Limb (tissue), 2 donors: ENCODE results near the gene ZMYND11.
"Not testable (repeated sequence)": the region's sequence is repeated elsewhere in the genome, so short reads cannot be mapped to it uniquely, and the experiment has no call there.

ENCODE experiments used
- DNase-seq, 2 donors: peaks; one replicate each; pipeline ENCODE4 v3.0.0-alpha.2; 2016; ENCODE audit errors: extremely low spot score in 2 of 2

The ZMYND11 gene

GRCh38 chr10:244227-244626, 109.0 kb downstream of the ZMYND11 start:
- no peak for DNase-seq

- no peak for DNase-seq
Measured at GRCh38 chr10:246431-246830, 111.2 kb downstream of the ZMYND11 start.

GRCh38 chr10:247480-247879, 112.2 kb downstream of the ZMYND11 start:
- DNase-seq = no peak

- no peak for DNase-seq
Measured at GRCh38 chr10:248307-248706, 113.1 kb downstream of the ZMYND11 start.

- no peak for DNase-seq
Measured at GRCh38 chr10:251982-252582, 116.8 kb downstream of the ZMYND11 start.

GRCh38 chr10:260819-261429, 125.7 kb downstream of the ZMYND11 start:
- no peak for DNase-seq

GRCh38 chr10:264160-265073, 129.2 kb downstream of the ZMYND11 start:
- not testable (repeated sequence) for DNase-seq

- DNase-seq = not testable (repeated sequence)
Measured at GRCh38 chr10:265074-265440, 129.8 kb downstream of the ZMYND11 start.

GRCh38 chr10:265816-266588, 130.7 kb downstream of the ZMYND11 start:
- DNase-seq = not testable (repeated sequence)

- DNase-seq = no peak
Measured at GRCh38 chr10:266974-267425, 131.7 kb downstream of the ZMYND11 start.

- no peak for DNase-seq
Measured at GRCh38 chr10:267705-268104, 132.4 kb downstream of the ZMYND11 start.

- no peak for DNase-seq
Measured at GRCh38 chr10:269440-270074, 134.3 kb downstream of the ZMYND11 start.

GRCh38 chr10:271201-271600, 135.9 kb downstream of the ZMYND11 start:
- no peak for DNase-seq

GRCh38 chr10:271722-272121, 136.5 kb downstream of the ZMYND11 start:
- no peak for DNase-seq

- no peak for DNase-seq
Measured at GRCh38 chr10:273088-273487, 137.8 kb downstream of the ZMYND11 start.

- no peak for DNase-seq
Measured at GRCh38 chr10:274866-275265, 139.6 kb downstream of the ZMYND11 start.

- no peak for DNase-seq
Measured at GRCh38 chr10:275680-276079, 140.4 kb downstream of the ZMYND11 start.

GRCh38 chr10:277963-278362, 142.7 kb downstream of the ZMYND11 start:
- DNase-seq = no peak

GRCh38 chr10:278707-279106, 143.5 kb downstream of the ZMYND11 start:
- DNase-seq = no peak

GRCh38 chr10:279232-279631, 144.0 kb downstream of the ZMYND11 start:
- DNase-seq = no peak

- DNase-seq = no peak
Measured at GRCh38 chr10:279655-280054, 144.4 kb downstream of the ZMYND11 start.
